Measurements from ENCODE around the gene TXNL4B. TPM values are rescaled to one million over a fixed set of nuclear protein-coding genes. Genes with fewer than 3 reads are reported as not detected.
A peak's percentile ranks its signal among the peaks of the same experiment; 100 is the strongest.

The TXNL4B gene
- total and polyA plus RNA-seq, 4 donors, result 5.0 to 11.6 (median 7.5) TPM

GRCh38 chr16:72051818-72052217, 41.6 kb downstream of the TXNL4B start (continued):
- TF ChIP-seq RXRA (IDR thresholded peaks at IDR 0.05), result peak; percentile 32 to 81
- TF ChIP-seq MAX (IDR thresholded peaks at IDR 0.05), result peak; percentile 94
- no peak for TF ChIP-seq HNF4G (IDR thresholded peaks at IDR 0.05)
- TF ChIP-seq ATF3 (IDR thresholded peaks at IDR 0.05), result peak; percentile 90
- no peak for TF ChIP-seq NR2F2 (IDR thresholded peaks at IDR 0.05)
- no peak for TF ChIP-seq TAF1 (conservative IDR thresholded peaks at IDR 0.05)
- peak; percentile 18 for TF ChIP-seq FOXA1 (IDR thresholded peaks at IDR 0.05)

- no peak for DNase-seq (ENCODE audit: low spot score)
- WGBS, result 48% methylated on average over 4 of the region's 4 CpGs
- peaks cover 7 to 41% (median 36%) of the 10 kb centered on the region in 4 donors for H3K4me1 ChIP-seq (ENCODE audit: control insufficient read depth in 4 of 4, insufficient read depth in 4 of 4, low read length in 3 of 4)
- H3K27ac ChIP-seq (ENCODE audit: low read depth in 1 of 2, low read length in 2 of 2), result peak overlapping the region; percentile 74 to 84
- TF ChIP-seq RXRA (IDR thresholded peaks at IDR 0.05) (peak; percentile 14 to 30), ATF3 (IDR thresholded peaks at IDR 0.05) (peak; percentile 68), ZBTB33 (IDR thresholded peaks at IDR 0.05) (no peak), REST (IDR thresholded peaks at IDR 0.05) (peak; percentile 17), CTCF (IDR thresholded peaks at IDR 0.05; ENCODE audit: low read depth, low read length, missing input control) (no peak), HNF4A (conservative IDR thresholded peaks at IDR 0.05) (peak; percentile 34 to 58), YY1 (IDR thresholded peaks at IDR 0.05) (peak; percentile 78), RAD21 (IDR thresholded peaks at IDR 0.05) (peak in 1 of 2 donors; percentile 10), HNF4G (IDR thresholded peaks at IDR 0.05) (no peak), JUND (IDR thresholded peaks at IDR 0.05) (peak; percentile 10 to 29), SP1 (IDR thresholded peaks at IDR 0.05) (peak; percentile 51), FOXA2 (IDR thresholded peaks at IDR 0.05) (no peak), TAF1 (conservative IDR thresholded peaks at IDR 0.05) (peak; percentile 22), MAX (IDR thresholded peaks at IDR 0.05) (peak; percentile 13)
- peak overlapping the region in 1 of 3 donors; percentile 24 for H3K4me3 ChIP-seq (ENCODE audit: low read depth in 1 of 3, low read length in 3 of 3)
- H3K9ac ChIP-seq (ENCODE audit: low read depth in 1 of 2, low read length in 2 of 2), result no peak overlapping the region
- H3K27me3 ChIP-seq (ENCODE audit: control insufficient read depth in 4 of 4, insufficient read depth in 4 of 4, low read length in 3 of 4), result no peaks in the 10 kb centered on the region
- H3K36me3 ChIP-seq (ENCODE audit: control insufficient read depth in 4 of 4, insufficient read depth in 3 of 4, low read depth in 1 of 4, low read length in 3 of 4), result peaks cover 2 to 6% (median 2%) of the 10 kb centered on the region in 4 donors
- H3K9me3 ChIP-seq (ENCODE audit: control insufficient read depth in 4 of 4, low read length in 3 of 4), result peaks cover 0 to 2% (median 0%) of the 10 kb centered on the region in 4 donors
These were observed 42.5 kb downstream of the TXNL4B start for GRCh38 chr16:72050769-72051464.
